ENCODE results near the gene DIO1.

The DIO1 gene

GRCh38 chr1:53913352-53914033 is 19.5 kb downstream of the DIO1 start:
- H3K4me3 ChIP-seq (ENCODE audit: low read depth, low read length) = no peak overlapping the region
- H3K36me3 ChIP-seq (ENCODE audit: insufficient read depth, low read length) = peaks cover 9% of the 10 kb centered on the region; the same call in 1 of the 2 replicates
- H3K27ac ChIP-seq (ENCODE audit: low read depth, low read length) = no peak overlapping the region
- H3K27me3 ChIP-seq (ENCODE audit: insufficient read depth, low read length) = no peaks in the 10 kb centered on the region
- no peak overlapping the region for H2AFZ ChIP-seq (ENCODE audit: low read length, unreplicated experiment)
- H3K4me1 ChIP-seq (ENCODE audit: control insufficient read depth, insufficient read depth, low read length, unreplicated experiment) = no peaks in the 10 kb centered on the region
- H3K79me2 ChIP-seq (ENCODE audit: control insufficient read depth, insufficient read depth, low read length, unreplicated experiment) = no peaks in the 10 kb centered on the region

- Histone ChIP-seq H3K36me3 (ENCODE audit: insufficient read depth, low read length) (peaks cover 31% of the 10 kb centered on the region), H3K27me3 (ENCODE audit: insufficient read depth, low read length) (no peaks in the 10 kb centered on the region), H3K79me2 (ENCODE audit: control insufficient read depth, insufficient read depth, low read length, unreplicated experiment) (no peaks in the 10 kb centered on the region), H3K4me3 (ENCODE audit: low read depth, low read length) (no peak overlapping the region), H2AFZ (ENCODE audit: low read length, unreplicated experiment) (no peak overlapping the region), H3K27ac (ENCODE audit: low read depth, low read length) (no peak overlapping the region), H3K4me1 (ENCODE audit: control insufficient read depth, insufficient read depth, low read length, unreplicated experiment) (no peaks in the 10 kb centered on the region)
Observed at GRCh38 chr1:53918343-53918742, 24.4 kb downstream of the DIO1 start.

- Histone ChIP-seq H3K27me3 (ENCODE audit: insufficient read depth, low read length) (no peaks in the 10 kb centered on the region), H3K27ac (ENCODE audit: low read depth, low read length) (no peak overlapping the region; the same call in 1 of the 2 replicates), H3K36me3 (ENCODE audit: insufficient read depth, low read length) (peaks cover 37% of the 10 kb centered on the region), H3K4me3 (ENCODE audit: low read depth, low read length) (no peak overlapping the region), H3K4me1 (ENCODE audit: control insufficient read depth, insufficient read depth, low read length, unreplicated experiment) (no peaks in the 10 kb centered on the region), H3K79me2 (ENCODE audit: control insufficient read depth, insufficient read depth, low read length, unreplicated experiment) (no peaks in the 10 kb centered on the region), H2AFZ (ENCODE audit: low read length, unreplicated experiment) (no peak overlapping the region)
Observed at GRCh38 chr1:53919675-53920066, 25.7 kb downstream of the DIO1 start.

- Histone ChIP-seq H3K4me3 (ENCODE audit: low read depth, low read length) (no peak overlapping the region), H3K79me2 (ENCODE audit: control insufficient read depth, insufficient read depth, low read length, unreplicated experiment) (no peaks in the 10 kb centered on the region), H3K27ac (ENCODE audit: low read depth, low read length) (no peak overlapping the region), H3K27me3 (ENCODE audit: insufficient read depth, low read length) (no peaks in the 10 kb centered on the region), H2AFZ (ENCODE audit: low read length, unreplicated experiment) (no peak overlapping the region), H3K4me1 (ENCODE audit: control insufficient read depth, insufficient read depth, low read length, unreplicated experiment) (no peaks in the 10 kb centered on the region), H3K36me3 (ENCODE audit: insufficient read depth, low read length) (peaks cover 34% of the 10 kb centered on the region)
Observed at GRCh38 chr1:53927376-53927881, 33.4 kb downstream of the DIO1 start.

GRCh38 chr1:53929246-53929960 is 35.4 kb downstream of the DIO1 start:
- H3K4me3 ChIP-seq (ENCODE audit: low read depth, low read length) = no peak overlapping the region
- no peak overlapping the region for H2AFZ ChIP-seq (ENCODE audit: low read length, unreplicated experiment)
- no peaks in the 10 kb centered on the region for H3K4me1 ChIP-seq (ENCODE audit: control insufficient read depth, insufficient read depth, low read length, unreplicated experiment)
- peaks cover 36% of the 10 kb centered on the region for H3K36me3 ChIP-seq (ENCODE audit: insufficient read depth, low read length)
- no peak overlapping the region for H3K27ac ChIP-seq (ENCODE audit: low read depth, low read length)
- no peaks in the 10 kb centered on the region for H3K79me2 ChIP-seq (ENCODE audit: control insufficient read depth, insufficient read depth, low read length, unreplicated experiment)
- H3K27me3 ChIP-seq (ENCODE audit: insufficient read depth, low read length) = no peaks in the 10 kb centered on the region

- no peaks in the 10 kb centered on the region for H3K27me3 ChIP-seq (ENCODE audit: insufficient read depth, low read length)
- H3K36me3 ChIP-seq (ENCODE audit: insufficient read depth, low read length) = peaks cover 47% of the 10 kb centered on the region
- H3K4me3 ChIP-seq (ENCODE audit: low read depth, low read length) = no peak overlapping the region
- no peaks in the 10 kb centered on the region for H3K4me1 ChIP-seq (ENCODE audit: control insufficient read depth, insufficient read depth, low read length, unreplicated experiment)
- no peak overlapping the region for H3K27ac ChIP-seq (ENCODE audit: low read depth, low read length)
- no peaks in the 10 kb centered on the region for H3K79me2 ChIP-seq (ENCODE audit: control insufficient read depth, insufficient read depth, low read length, unreplicated experiment)
- H2AFZ ChIP-seq (ENCODE audit: low read length, unreplicated experiment) = no peak overlapping the region
Observed at GRCh38 chr1:53930932-53931331, 36.9 kb downstream of the DIO1 start.

- H3K36me3 ChIP-seq (ENCODE audit: insufficient read depth, low read length) = peaks cover 47% of the 10 kb centered on the region
- H3K4me3 ChIP-seq (ENCODE audit: low read depth, low read length) = no peak overlapping the region
- no peaks in the 10 kb centered on the region for H3K4me1 ChIP-seq (ENCODE audit: control insufficient read depth, insufficient read depth, low read length, unreplicated experiment)
Observed at GRCh38 chr1:53931523-53931922, 37.5 kb downstream of the DIO1 start.

GRCh38 chr1:53934170-53934765 is 40.3 kb downstream of the DIO1 start:
- H3K4me3 ChIP-seq (ENCODE audit: low read depth, low read length) = no peak overlapping the region
- no peaks in the 10 kb centered on the region for H3K27me3 ChIP-seq (ENCODE audit: insufficient read depth, low read length)
- peaks cover 6% of the 10 kb centered on the region for H3K79me2 ChIP-seq (ENCODE audit: control insufficient read depth, insufficient read depth, low read length, unreplicated experiment)
- no peak overlapping the region for H3K27ac ChIP-seq (ENCODE audit: low read depth, low read length)
- H3K4me1 ChIP-seq (ENCODE audit: control insufficient read depth, insufficient read depth, low read length, unreplicated experiment) = peaks cover 11% of the 10 kb centered on the region
- peaks cover 34% of the 10 kb centered on the region for H3K36me3 ChIP-seq (ENCODE audit: insufficient read depth, low read length)
- no peak overlapping the region for H2AFZ ChIP-seq (ENCODE audit: low read length, unreplicated experiment)

More at GRCh38 chr1:53931523-53931922, 37.5 kb downstream of the DIO1 start:
- no peaks in the 10 kb centered on the region for H3K27me3 ChIP-seq (ENCODE audit: insufficient read depth, low read length)
- H2AFZ ChIP-seq (ENCODE audit: low read length, unreplicated experiment) = no peak overlapping the region
- no peaks in the 10 kb centered on the region for H3K79me2 ChIP-seq (ENCODE audit: control insufficient read depth, insufficient read depth, low read length, unreplicated experiment)
- H3K27ac ChIP-seq (ENCODE audit: low read depth, low read length) = no peak overlapping the region

GRCh38 chr1:53936430-53936829 is 42.4 kb downstream of the DIO1 start:
- Histone ChIP-seq H3K4me3 (ENCODE audit: low read depth, low read length) (no peak overlapping the region), H3K27ac (ENCODE audit: low read depth, low read length) (no peak overlapping the region), H3K27me3 (ENCODE audit: insufficient read depth, low read length) (no peaks in the 10 kb centered on the region), H3K79me2 (ENCODE audit: control insufficient read depth, insufficient read depth, low read length, unreplicated experiment) (peaks cover 11% of the 10 kb centered on the region), H2AFZ (ENCODE audit: low read length, unreplicated experiment) (no peak overlapping the region), H3K36me3 (ENCODE audit: insufficient read depth, low read length) (peaks cover 41% of the 10 kb centered on the region), H3K4me1 (ENCODE audit: control insufficient read depth, insufficient read depth, low read length, unreplicated experiment) (peaks cover 21% of the 10 kb centered on the region)

GRCh38 chr1:53938136-53938830 is 44.3 kb downstream of the DIO1 start:
- H3K27me3 ChIP-seq (ENCODE audit: insufficient read depth, low read length) = no peaks in the 10 kb centered on the region
- H3K79me2 ChIP-seq (ENCODE audit: control insufficient read depth, insufficient read depth, low read length, unreplicated experiment) = peaks cover 28% of the 10 kb centered on the region
- H3K27ac ChIP-seq (ENCODE audit: low read depth, low read length) = peak overlapping the region; percentile 79
- H3K4me3 ChIP-seq (ENCODE audit: low read depth, low read length) = peak overlapping the region; percentile 32; the same call in 1 of the 2 replicates
- peaks cover 34% of the 10 kb centered on the region for H3K36me3 ChIP-seq (ENCODE audit: insufficient read depth, low read length)
- peaks cover 28% of the 10 kb centered on the region for H3K4me1 ChIP-seq (ENCODE audit: control insufficient read depth, insufficient read depth, low read length, unreplicated experiment)
- no peak overlapping the region for H2AFZ ChIP-seq (ENCODE audit: low read length, unreplicated experiment)

Data from ACC112 (cell line).